BLaER1 (cell line): ENCODE measurements around the gene ZNF24.

Source experiments
- H3K27ac ChIP-seq: shearing (Covaris generic); formaldehyde crosslinking; 2 replicates; pipeline ENCODE4 v1.8.1; 2022
- H3K27me3 ChIP-seq: shearing (Covaris generic); formaldehyde crosslinking; 2 replicates; pipeline ENCODE4 v1.8.1; 2022
- H3K36me3 ChIP-seq: shearing (Covaris generic); formaldehyde crosslinking; 2 replicates; pipeline ENCODE4 v1.8.1; 2022
- H3K4me1 ChIP-seq: shearing (Covaris generic); formaldehyde crosslinking; 2 replicates; pipeline ENCODE4 v1.8.1; 2022
- H3K4me2 ChIP-seq: shearing (Covaris generic); formaldehyde crosslinking; 2 replicates; pipeline ENCODE4 v1.8.1; 2022
- H3K4me3 ChIP-seq: shearing (Covaris generic); formaldehyde crosslinking; 2 replicates; pipeline ENCODE4 v1.8.1; 2022
- H3K9ac ChIP-seq: shearing (Covaris generic); formaldehyde crosslinking; 2 replicates; pipeline ENCODE4 v1.8.1; 2022
- H3K9me3 ChIP-seq: shearing (Covaris generic); formaldehyde crosslinking; 2 replicates; pipeline ENCODE4 v1.8.1; 2022
- H4K20me1 ChIP-seq: shearing (Covaris generic); formaldehyde crosslinking; 2 replicates; pipeline ENCODE4 v1.8.1; 2022
- Cebpa-rat ChIP-seq: shearing (Covaris generic); IDR thresholded peaks from 2 replicates; pipeline ENCODE4 v1.8.1; 2022

The ZNF24 gene

DNA sequence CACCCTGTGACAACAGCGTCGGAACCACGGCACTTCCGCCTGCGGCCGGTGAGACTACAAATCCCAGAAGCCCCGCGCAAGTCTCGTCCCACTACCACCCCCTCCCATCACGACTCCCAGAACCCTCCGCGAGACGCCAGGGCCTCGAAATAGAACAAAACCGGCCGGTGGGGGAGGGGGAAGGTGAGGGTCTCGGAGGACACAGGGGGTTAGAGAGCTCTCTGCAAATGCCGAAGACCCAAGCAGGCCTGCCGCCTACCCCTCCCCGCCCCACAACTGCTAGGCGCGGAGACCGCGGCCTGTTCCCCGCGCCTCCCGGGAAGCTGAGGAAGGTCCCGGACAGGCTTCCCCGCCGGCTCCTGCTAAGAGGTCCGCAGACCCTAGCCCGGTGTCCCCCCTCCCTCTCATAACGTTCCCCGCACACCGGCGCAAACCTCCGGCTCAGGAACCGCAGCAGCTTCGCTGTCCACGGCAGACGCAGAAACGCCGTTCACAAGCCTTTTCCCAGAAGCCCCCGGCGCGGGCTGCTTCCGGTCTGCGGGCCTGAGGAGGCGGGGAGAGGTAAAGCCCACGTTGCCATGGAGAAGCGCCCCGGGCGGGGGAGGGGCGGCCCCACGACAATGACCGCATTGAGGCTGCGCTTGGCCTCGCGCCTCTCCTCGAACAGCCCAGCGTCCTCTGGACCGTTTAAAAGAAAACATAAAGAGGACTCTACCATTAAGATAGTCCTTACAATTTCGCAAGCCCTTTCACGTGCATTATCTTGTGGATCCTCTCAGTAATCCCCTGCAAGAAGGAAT is at the start of gene ZNF24:
TSS of gene ZNF24 (minus strand) at position 485 of the 800 bp plus-strand sequence. CDS start 3,770 bp downstream, outside the sequence.
- peaks cover 40% of the 10 kb centered on the region for H3K4me1 ChIP-seq
- no peaks in the 10 kb centered on the region for H3K27me3 ChIP-seq
- peaks cover 36% of the 10 kb centered on the region for H3K36me3 ChIP-seq
- peak within 1 kb of the TSS; percentile 100 for H3K27ac ChIP-seq
- peak within 1 kb of the TSS; percentile 99 for H3K9ac ChIP-seq
- H3K4me3 ChIP-seq, result peak within 1 kb of the TSS; percentile 96
- H3K9me3 ChIP-seq, result no peaks in the 10 kb centered on the region
- peaks cover 49% of the 10 kb centered on the region for H4K20me1 ChIP-seq
- TF ChIP-seq Cebpa-rat, result no peak
- peak within 1 kb of the TSS; percentile 93 for H3K4me2 ChIP-seq

DNA sequence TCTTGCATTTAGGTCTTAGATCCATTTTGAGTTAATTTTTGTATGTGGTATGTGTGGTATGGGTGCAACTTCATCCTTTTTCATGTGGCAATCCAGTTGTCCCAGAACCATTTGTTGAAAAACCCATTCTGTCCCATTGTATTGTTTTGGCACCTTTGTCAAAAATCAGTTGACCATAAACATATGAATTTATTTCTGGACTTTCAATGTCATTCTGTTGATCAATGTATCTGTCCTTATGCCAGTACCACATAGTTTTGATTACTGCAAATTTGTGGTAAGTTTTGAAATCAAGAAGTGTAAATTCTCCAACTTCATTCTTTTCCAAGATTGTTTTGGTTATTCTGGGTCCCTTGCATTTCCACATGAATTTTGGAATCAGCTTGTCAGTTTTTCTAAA is 49.5 kb upstream of the ZNF24 start:
- no peak overlapping the region for H3K27ac ChIP-seq
- no peaks in the 10 kb centered on the region for H3K4me1 ChIP-seq
- no peaks in the 10 kb centered on the region for H3K36me3 ChIP-seq
- H3K4me3 ChIP-seq, result no peak overlapping the region
- H3K9me3 ChIP-seq, result no peaks in the 10 kb centered on the region
- no peaks in the 10 kb centered on the region for H3K27me3 ChIP-seq
- TF ChIP-seq Cebpa-rat, result no peak
- H3K4me2 ChIP-seq, result no peak overlapping the region
- H4K20me1 ChIP-seq, result no peaks in the 10 kb centered on the region
- no peak overlapping the region for H3K9ac ChIP-seq

DNA sequence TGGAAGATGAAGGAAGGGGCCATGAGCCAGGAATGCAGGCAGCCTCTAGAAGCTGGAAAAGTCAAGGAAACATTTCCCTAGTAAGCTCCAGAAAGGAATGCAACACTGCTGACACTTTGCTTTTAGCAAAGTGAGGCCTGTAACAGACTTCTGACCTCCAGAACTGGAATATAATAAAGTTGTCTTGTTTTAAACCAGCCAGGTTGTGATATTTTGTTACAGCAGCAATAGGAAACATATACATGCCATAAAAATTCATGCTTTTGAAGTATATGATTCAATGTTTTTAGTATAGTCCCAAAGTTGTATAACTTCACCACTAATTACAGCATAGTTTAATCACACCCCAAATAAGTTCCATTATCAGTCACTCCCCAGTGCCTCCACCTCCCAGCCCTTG is 48.2 kb upstream of the ZNF24 start:
- H3K9me3 ChIP-seq, result no peaks in the 10 kb centered on the region
- no peaks in the 10 kb centered on the region for H4K20me1 ChIP-seq
- H3K9ac ChIP-seq, result no peak overlapping the region
- H3K4me2 ChIP-seq, result no peak overlapping the region
- no peak overlapping the region for H3K27ac ChIP-seq
- H3K27me3 ChIP-seq, result no peaks in the 10 kb centered on the region
- TF ChIP-seq Cebpa-rat, result no peak
- no peaks in the 10 kb centered on the region for H3K36me3 ChIP-seq
- H3K4me1 ChIP-seq, result no peaks in the 10 kb centered on the region
- no peak overlapping the region for H3K4me3 ChIP-seq

DNA sequence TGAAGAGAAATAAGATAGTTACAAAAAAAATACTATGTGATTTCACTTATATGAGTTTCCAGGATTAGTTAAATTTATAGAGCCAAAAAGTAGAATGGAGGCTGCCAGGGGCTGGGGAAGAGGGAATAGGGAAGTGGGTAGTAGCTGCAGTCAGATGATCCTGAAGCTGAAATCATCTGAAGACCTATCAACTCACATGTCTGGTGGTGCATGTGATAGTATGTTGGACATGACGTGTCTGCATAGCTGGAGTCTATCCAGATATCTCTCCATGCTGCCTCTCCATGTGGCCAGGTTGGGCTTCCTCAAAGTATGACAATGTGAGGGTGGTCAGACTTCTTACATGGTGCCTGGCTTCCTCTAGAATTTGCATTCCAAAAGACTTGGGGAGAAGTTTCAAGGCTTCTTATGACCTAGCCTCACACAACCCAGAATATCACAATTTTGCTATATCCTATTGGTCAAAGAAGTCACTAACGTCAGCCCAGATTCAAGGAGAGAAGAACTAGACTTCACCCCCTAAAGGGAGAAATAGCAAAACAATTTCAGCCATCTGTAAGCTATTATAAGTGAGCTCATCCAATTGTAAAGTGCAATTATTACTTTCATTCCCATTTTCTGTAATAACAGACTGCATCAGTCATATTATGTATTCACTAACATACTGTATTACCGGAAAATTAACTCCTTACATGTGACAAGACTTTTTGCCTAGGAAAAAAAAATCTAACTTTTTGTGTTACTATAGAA is 46.9 kb upstream of the ZNF24 start:
- Histone ChIP-seq H3K4me2 (no peak overlapping the region), H4K20me1 (no peaks in the 10 kb centered on the region), H3K9me3 (no peaks in the 10 kb centered on the region), H3K36me3 (no peaks in the 10 kb centered on the region), H3K27me3 (no peaks in the 10 kb centered on the region), H3K27ac (no peak overlapping the region), H3K4me1 (no peaks in the 10 kb centered on the region), H3K9ac (no peak overlapping the region), H3K4me3 (no peak overlapping the region)
- TF ChIP-seq Cebpa-rat, result no peak

DNA sequence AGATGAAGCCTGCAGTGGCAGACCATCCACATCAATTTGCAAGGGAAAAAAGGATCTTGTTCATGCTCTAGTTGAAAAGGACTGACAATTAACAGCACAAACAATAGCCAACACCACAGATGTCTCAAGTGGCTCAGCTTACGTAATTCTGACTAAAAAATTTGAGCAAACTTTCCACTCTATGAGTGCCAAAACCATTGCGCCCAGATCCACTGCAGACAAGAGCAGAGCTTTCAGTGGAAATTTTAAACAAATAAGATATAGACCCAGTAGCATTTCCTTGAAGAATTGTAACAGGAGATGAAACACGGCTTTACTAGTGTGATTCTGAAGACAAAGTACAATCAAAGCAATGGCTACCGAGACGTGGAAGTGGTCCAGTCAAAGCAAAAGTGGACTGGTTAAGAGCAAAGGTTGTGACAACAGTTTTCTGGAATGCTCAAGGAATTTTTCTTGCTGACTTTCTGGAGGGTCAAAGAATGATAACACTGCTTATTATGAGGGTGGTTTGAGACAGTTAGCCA is 44.9 kb upstream of the ZNF24 start:
- no peak overlapping the region for H3K9ac ChIP-seq
- H3K9me3 ChIP-seq, result no peaks in the 10 kb centered on the region
- H4K20me1 ChIP-seq, result no peaks in the 10 kb centered on the region
- H3K36me3 ChIP-seq, result no peaks in the 10 kb centered on the region
- H3K4me2 ChIP-seq, result no peak overlapping the region
- no peak overlapping the region for H3K27ac ChIP-seq
- H3K27me3 ChIP-seq, result no peaks in the 10 kb centered on the region
- TF ChIP-seq Cebpa-rat, result no peak
- no peaks in the 10 kb centered on the region for H3K4me1 ChIP-seq
- no peak overlapping the region for H3K4me3 ChIP-seq

DNA sequence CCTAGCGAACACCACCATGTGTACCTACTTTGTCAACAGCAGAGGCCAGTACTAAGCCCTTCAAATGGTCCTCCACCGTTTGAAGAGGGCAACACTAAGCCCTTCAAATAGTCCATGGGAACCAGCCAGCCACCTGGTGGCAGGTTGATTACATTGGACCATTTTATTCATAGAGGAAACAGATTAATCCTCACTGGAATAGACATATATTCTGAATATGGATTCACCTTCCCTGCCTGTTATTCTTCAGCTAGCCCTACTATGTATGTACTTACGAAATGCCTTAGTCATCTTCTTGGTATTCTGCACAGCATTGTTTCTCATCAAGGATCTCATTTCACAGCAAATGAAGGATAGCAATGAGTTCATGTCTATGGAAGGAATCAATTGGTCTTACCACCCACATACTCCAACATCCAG is 42.9 kb upstream of the ZNF24 start:
- no peak overlapping the region for H3K4me2 ChIP-seq
- no peak for TF ChIP-seq Cebpa-rat
- H4K20me1 ChIP-seq, result no peaks in the 10 kb centered on the region
- H3K36me3 ChIP-seq, result no peaks in the 10 kb centered on the region
- no peak overlapping the region for H3K9ac ChIP-seq
- H3K27me3 ChIP-seq, result no peaks in the 10 kb centered on the region
- no peak overlapping the region for H3K27ac ChIP-seq
- H3K4me3 ChIP-seq, result no peak overlapping the region
- H3K4me1 ChIP-seq, result no peaks in the 10 kb centered on the region
- no peaks in the 10 kb centered on the region for H3K9me3 ChIP-seq

DNA sequence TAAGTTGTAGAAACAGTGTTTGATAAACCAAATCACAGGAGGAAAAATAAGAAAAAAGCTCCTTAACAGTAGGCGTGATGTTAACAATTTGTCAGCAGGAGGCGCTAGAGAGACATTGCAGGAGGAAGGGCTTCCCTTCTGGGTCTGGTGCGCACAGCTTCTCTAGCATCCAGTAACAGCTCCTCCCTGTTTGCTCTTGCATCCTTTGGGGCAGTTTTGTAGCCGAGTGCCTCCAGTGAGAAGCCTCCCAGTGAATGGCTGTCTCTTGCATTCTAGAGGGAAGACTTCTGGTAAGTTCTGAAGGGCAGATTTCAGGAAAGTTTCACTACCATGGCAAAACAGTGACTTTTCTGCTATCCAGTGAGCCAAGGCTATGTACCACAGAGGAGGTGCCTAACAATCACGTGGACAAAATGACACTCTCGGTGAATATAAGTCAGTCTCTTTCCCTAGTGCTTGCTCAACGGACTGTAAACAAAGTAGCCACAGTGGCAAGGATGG is 42.4 kb upstream of the ZNF24 start:
- no peak overlapping the region for H3K27ac ChIP-seq
- H3K4me2 ChIP-seq, result no peak overlapping the region
- H4K20me1 ChIP-seq, result no peaks in the 10 kb centered on the region
- H3K9ac ChIP-seq, result no peak overlapping the region
- TF ChIP-seq Cebpa-rat, result no peak
- no peaks in the 10 kb centered on the region for H3K27me3 ChIP-seq
- no peaks in the 10 kb centered on the region for H3K4me1 ChIP-seq
- no peaks in the 10 kb centered on the region for H3K9me3 ChIP-seq
- no peaks in the 10 kb centered on the region for H3K36me3 ChIP-seq
- H3K4me3 ChIP-seq, result no peak overlapping the region

DNA sequence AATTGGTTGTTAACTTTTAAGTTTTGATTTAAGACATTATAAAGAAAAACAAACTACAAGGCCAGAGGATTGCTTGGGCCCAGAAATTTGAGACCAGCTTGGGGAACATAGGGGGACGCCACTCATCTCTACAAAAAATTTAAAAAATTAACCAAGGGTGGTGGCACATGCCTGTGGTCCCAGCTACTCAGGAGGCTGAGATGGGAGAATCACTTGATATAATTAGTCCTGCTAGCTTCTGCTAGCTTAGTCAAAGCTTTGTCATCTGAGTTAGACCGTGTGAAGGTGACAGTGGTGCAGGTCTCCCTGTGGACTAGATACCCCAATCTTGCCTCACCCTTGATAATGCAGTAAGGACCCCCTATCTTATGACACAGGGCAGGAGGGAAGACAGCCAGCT is 38.9 kb upstream of the ZNF24 start:
- Histone ChIP-seq H3K4me3 (no peak overlapping the region), H3K4me1 (peaks cover under 1% of the 10 kb centered on the region; the same call in 1 of the 2 replicates), H3K36me3 (no peaks in the 10 kb centered on the region), H3K9me3 (no peaks in the 10 kb centered on the region), H3K4me2 (no peak overlapping the region), H3K9ac (no peak overlapping the region), H3K27ac (no peak overlapping the region), H3K27me3 (no peaks in the 10 kb centered on the region), H4K20me1 (no peaks in the 10 kb centered on the region)
- TF ChIP-seq Cebpa-rat, result no peak

DNA sequence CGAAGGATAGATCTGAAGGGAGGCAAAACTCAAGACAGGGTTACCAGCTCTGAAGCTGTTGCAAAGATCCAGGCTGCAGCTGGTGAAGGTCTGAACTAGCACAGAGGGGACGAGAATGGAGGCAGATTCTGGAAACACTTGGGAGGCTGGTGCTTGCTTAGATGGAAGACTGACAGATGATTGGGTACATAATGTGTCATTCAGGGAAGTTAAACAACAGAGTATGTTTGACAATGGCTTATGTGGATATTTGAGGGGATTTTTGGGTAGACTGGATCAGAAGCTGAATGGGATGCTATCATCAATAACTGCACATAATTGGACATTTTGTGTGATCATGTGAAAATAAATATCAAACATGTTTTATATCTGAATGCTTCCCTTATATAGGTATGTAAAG is 35.2 kb upstream of the ZNF24 start:
- Histone ChIP-seq H3K27ac (no peak overlapping the region), H3K4me2 (no peak overlapping the region), H3K9me3 (no peaks in the 10 kb centered on the region), H3K36me3 (no peaks in the 10 kb centered on the region), H3K27me3 (peaks cover 10% of the 10 kb centered on the region), H3K4me1 (peaks cover 15% of the 10 kb centered on the region), H3K9ac (no peak overlapping the region), H4K20me1 (no peaks in the 10 kb centered on the region), H3K4me3 (no peak overlapping the region)
- TF ChIP-seq Cebpa-rat, result no peak

DNA sequence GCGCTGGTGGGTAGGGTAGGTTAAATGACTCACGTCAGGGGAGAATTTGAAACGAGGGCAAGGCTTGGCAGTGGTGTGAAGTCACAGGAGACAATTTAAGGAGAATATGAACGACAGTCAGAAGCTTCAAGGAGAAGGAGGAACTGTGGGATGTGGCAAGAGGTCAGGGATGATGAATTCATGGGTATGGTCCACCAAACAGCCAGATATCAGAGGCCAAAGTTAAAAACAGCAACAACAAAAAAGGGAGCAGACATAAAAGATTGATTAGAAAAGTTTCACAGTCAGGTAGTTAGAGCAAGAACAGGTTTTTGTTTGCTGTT is 34.3 kb upstream of the ZNF24 start:
- no peaks in the 10 kb centered on the region for H3K36me3 ChIP-seq
- no peak overlapping the region for H3K4me3 ChIP-seq
- no peak overlapping the region for H3K4me2 ChIP-seq
- H3K9me3 ChIP-seq, result no peaks in the 10 kb centered on the region
- peaks cover 15% of the 10 kb centered on the region for H3K4me1 ChIP-seq
- H3K9ac ChIP-seq, result no peak overlapping the region
- no peak overlapping the region for H3K27ac ChIP-seq
- H4K20me1 ChIP-seq, result no peaks in the 10 kb centered on the region
- TF ChIP-seq Cebpa-rat, result no peak
- H3K27me3 ChIP-seq, result peaks cover 10% of the 10 kb centered on the region
